ENCODE measurements around the gene CLSTN2. TPM values are rescaled to one million over a fixed set of nuclear protein-coding genes. Genes with fewer than 3 reads are reported as not detected.

The CLSTN2 gene
- total and polyA plus RNA-seq, 3 donors from 2014 or later: 3.1 to 5.7 (median 3.8) TPM

DNA sequence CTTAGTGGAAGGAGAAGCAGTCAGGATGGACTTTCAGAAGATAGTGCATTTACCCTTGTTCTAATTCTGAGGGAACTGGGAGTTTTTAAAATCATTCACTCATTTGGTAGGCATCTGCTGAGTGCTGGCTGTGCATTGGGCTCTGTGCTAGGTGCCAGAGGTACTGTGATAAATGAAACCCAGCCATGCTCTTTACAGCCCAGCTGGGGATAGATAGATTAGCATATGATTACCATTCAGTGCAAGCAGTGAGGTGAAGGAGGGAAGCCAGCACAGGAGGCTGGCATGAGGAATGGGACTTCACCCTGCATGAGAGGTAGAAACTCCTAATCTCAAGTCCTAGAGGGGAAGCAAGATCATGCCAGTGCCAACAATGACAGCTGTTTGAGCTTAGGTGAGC is 381.0 kb downstream of the CLSTN2 start:
- H3K27me3 ChIP-seq: no peaks in the 10 kb centered on the region
- intact Hi-C loops (cut with DNase I; ENCODE audit: low total_unique reads): no loop called here
- TF ChIP-seq, protein P1, sequence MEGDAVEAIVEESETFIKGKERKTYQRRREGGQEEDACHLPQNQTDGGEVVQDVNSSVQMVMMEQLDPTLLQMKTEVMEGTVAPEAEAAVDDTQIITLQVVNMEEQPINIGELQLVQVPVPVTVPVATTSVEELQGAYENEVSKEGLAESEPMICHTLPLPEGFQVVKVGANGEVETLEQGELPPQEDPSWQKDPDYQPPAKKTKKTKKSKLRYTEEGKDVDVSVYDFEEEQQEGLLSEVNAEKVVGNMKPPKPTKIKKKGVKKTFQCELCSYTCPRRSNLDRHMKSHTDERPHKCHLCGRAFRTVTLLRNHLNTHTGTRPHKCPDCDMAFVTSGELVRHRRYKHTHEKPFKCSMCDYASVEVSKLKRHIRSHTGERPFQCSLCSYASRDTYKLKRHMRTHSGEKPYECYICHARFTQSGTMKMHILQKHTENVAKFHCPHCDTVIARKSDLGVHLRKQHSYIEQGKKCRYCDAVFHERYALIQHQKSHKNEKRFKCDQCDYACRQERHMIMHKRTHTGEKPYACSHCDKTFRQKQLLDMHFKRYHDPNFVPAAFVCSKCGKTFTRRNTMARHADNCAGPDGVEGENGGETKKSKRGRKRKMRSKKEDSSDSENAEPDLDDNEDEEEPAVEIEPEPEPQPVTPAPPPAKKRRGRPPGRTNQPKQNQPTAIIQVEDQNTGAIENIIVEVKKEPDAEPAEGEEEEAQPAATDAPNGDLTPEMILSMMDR (IDR thresholded peaks at IDR 0.05): no peak
- TF ChIP-seq POLR2A (IDR thresholded peaks at IDR 0.05): no peak
- no peak overlapping the region for H3K27ac ChIP-seq
- H3K4me3 ChIP-seq: no peak overlapping the region
- no peak for DNase-seq
- H3K4me1 ChIP-seq: no peaks in the 10 kb centered on the region
- no peaks in the 10 kb centered on the region for H3K9me3 ChIP-seq
- H3K36me3 ChIP-seq (ENCODE audit: low read depth, missing control alignments): no peaks in the 10 kb centered on the region

DNA sequence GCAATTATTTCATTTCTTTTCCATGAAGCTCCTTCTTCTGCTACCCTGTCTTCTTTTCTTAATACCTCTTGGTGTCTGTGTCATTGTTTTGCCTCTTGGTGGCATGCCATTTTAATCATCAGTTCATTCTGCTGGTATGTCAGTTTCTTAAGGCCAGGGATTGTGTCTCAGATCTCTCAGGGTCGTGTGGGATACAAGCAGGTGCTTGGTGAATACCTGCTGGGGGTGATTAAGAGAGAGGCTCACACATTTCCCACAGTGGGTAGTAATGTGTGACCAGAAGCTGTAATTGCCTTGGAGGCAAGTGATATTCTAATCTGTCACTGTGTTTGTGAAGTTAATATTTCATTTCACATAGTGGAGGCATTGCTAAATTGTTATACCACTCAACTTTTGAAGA is 381.5 kb downstream of the CLSTN2 start:
- intact Hi-C loops (cut with DNase I; ENCODE audit: low total_unique reads): no loop called here
- TF ChIP-seq POLR2A (IDR thresholded peaks at IDR 0.05): no peak
- Histone ChIP-seq H3K36me3 (ENCODE audit: low read depth, missing control alignments) (no peaks in the 10 kb centered on the region), H3K27ac (no peak overlapping the region), H3K9me3 (no peaks in the 10 kb centered on the region), H3K4me1 (no peaks in the 10 kb centered on the region), H3K27me3 (no peaks in the 10 kb centered on the region), H3K4me3 (no peak overlapping the region)
- WGBS, 2 donors: 74 to 91% methylated on average over 1 of the region's 1 CpG
- no peak for DNase-seq

DNA sequence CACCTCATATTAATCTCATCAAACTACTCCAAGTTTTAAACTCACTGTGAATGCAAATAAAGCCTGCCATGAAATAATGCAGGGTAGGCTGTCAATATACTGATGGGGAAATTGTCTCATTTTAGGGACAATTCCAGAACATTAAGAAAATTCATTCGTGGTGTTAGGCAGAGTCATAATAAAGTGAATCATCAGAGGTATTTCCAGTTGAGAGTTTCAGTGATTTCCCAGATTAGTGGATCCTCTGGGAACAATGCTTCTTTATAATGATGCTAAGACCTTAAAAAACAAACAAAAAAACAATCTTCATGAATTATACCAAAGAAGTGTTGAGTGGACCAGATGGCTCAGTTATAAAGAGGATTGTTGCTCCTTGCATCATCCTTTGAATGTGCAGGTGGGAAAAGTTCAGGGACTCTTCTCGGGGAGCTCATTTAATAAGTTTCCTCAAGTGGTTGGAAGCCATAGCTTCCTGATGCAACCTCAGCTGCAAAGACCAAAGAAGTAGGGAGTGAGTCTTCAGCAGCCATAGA is 381.9 kb downstream of the CLSTN2 start:
- H3K4me3 ChIP-seq: no peak overlapping the region
- DNase-seq: no peak
- no peaks in the 10 kb centered on the region for H3K4me1 ChIP-seq
- H3K9me3 ChIP-seq: no peaks in the 10 kb centered on the region
- H3K36me3 ChIP-seq (ENCODE audit: low read depth, missing control alignments): no peaks in the 10 kb centered on the region
- intact Hi-C loops (cut with DNase I; ENCODE audit: low total_unique reads): no loop called here
- no peaks in the 10 kb centered on the region for H3K27me3 ChIP-seq
- no peak overlapping the region for H3K27ac ChIP-seq
- WGBS, 2 donors: 65 to 73% methylated on average over 2 of the region's 2 CpGs
- TF ChIP-seq, protein P1 (IDR thresholded peaks at IDR 0.05): no peak
- TF ChIP-seq POLR2A (IDR thresholded peaks at IDR 0.05): no peak

DNA sequence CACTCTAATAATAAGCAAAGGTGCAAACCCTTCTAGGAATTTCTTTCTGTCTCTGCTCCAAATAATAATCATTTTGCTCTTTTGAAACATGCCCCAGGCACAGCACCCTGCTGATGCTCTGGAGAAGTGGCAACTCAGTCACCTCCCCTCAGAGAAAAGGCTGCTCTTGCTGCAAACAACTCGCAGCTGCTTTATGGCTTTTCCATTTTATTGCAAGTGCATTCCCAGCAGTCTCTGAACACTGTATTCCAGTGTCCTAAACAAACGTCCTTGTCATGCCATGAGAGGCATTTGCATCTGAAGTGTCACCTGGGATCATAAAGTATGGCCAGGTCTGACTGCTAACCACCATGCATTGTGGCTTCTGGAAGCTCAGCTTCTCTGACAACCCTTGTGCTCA is 384.8 kb downstream of the CLSTN2 start:
- 59 to 72% methylated on average over 2 of the region's 2 CpGs for WGBS, 2 donors
- Histone ChIP-seq H3K4me1 (no peaks in the 10 kb centered on the region), H3K27ac (no peak overlapping the region), H3K27me3 (no peaks in the 10 kb centered on the region), H3K4me3 (no peak overlapping the region), H3K9me3 (no peaks in the 10 kb centered on the region), H3K36me3 (ENCODE audit: low read depth, missing control alignments) (no peaks in the 10 kb centered on the region)
- intact Hi-C loops (cut with DNase I; ENCODE audit: low total_unique reads): no loop called here
- no peak for TF ChIP-seq POLR2A (IDR thresholded peaks at IDR 0.05)
- TF ChIP-seq, protein P1 (IDR thresholded peaks at IDR 0.05): no peak
- no peak for DNase-seq

DNA sequence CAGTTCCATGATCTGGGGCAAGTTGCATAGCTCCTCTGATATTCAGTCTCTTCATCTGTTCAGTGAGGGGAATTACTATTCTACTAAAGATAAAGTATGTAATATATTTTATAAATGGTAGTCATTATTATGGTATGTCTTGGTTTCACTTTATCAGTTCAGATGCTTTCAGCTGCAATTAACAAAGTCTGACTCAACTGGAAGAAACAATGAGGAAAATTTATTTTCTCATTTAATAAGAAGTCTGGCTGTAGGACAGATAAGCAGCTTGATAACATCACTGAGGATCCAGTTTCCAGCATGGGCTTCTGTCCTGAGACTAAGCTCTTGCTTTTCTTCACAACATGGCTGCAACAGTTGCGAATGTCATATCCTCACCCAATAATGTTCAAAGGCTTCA is 388.6 kb downstream of the CLSTN2 start:
- Histone ChIP-seq H3K4me1 (no peaks in the 10 kb centered on the region), H3K9me3 (no peaks in the 10 kb centered on the region), H3K36me3 (ENCODE audit: low read depth, missing control alignments) (no peaks in the 10 kb centered on the region), H3K27ac (no peak overlapping the region), H3K4me3 (no peak overlapping the region), H3K27me3 (no peaks in the 10 kb centered on the region)
- WGBS, 2 donors: 100% methylated on average over 1 of the region's 1 CpG
- TF ChIP-seq POLR2A (IDR thresholded peaks at IDR 0.05): no peak
- TF ChIP-seq, protein P1 (IDR thresholded peaks at IDR 0.05): no peak
- DNase-seq: no peak
- intact Hi-C loops (cut with DNase I; ENCODE audit: low total_unique reads): no loop called here
